GM23338 (cell line): ENCODE measurements around the gene SORCS2.

Source experiments
- CREB1 ChIP-seq: fragments of 250-450 bp; sonication (Bioruptor Pico); IDR thresholded peaks from 2 replicates; pipeline ENCODE4 v1.5.0; 2020; ENCODE audit warnings: low read depth, mild to moderate bottlenecking, moderate library complexity
- CTCF ChIP-seq, 2 experiments: fragments of 200-600 bp in 1 of 2; sonication (generic) in 1 of 2; conservative IDR thresholded peaks; 2 replicates each; pipeline versions ENCODE4 v1.5.1 to v1.6.1; 2016 to 2017; ENCODE audit warnings: antibody characterized with exemption in 2 of 2, low read depth in 2 of 2, mild to moderate bottlenecking in 2 of 2, moderate library complexity in 1 of 2
- EZH2 ChIP-seq: fragments of 200-600 bp; sonication (generic); IDR thresholded peaks from one replicate; pipeline ENCODE4 v1.8.0; 2017; ENCODE audit warnings: antibody characterized with exemption, mild to moderate bottlenecking, low read depth; ENCODE audit not compliant: unreplicated experiment
- EZH2phosphoT487 ChIP-seq: fragments of 200-600 bp; sonication (generic); IDR thresholded peaks from one replicate; pipeline ENCODE4 v1.8.1; 2018; ENCODE audit warnings: antibody characterized with exemption; ENCODE audit not compliant: unreplicated experiment
- NANOG ChIP-seq: IDR thresholded peaks from 2 replicates; pipeline ENCODE4 v1.6.1; 2016; ENCODE audit warnings: antibody characterized with exemption, borderline replicate concordance
- POLR2AphosphoS5 ChIP-seq: IDR thresholded peaks from 2 replicates; pipeline ENCODE4 v1.6.1; 2016; ENCODE audit warnings: antibody characterized with exemption, low read depth
- REST ChIP-seq: IDR thresholded peaks from one replicate; pipeline ENCODE4 v1.6.1; 2018; ENCODE audit warnings: antibody characterized with exemption; ENCODE audit not compliant: unreplicated experiment
- ZNF114 ChIP-seq: fragments of 250-450 bp; sonication (Bioruptor Pico); IDR thresholded peaks from 2 replicates; pipeline ENCODE4 v1.5.0; 2020; ENCODE audit warnings: mild to moderate bottlenecking, moderate library complexity
- ZNF331 ChIP-seq: fragments of 250-450 bp; sonication (Bioruptor Pico); IDR thresholded peaks from 2 replicates; pipeline ENCODE4 v1.5.0; 2020; ENCODE audit warnings: low read depth, mild to moderate bottlenecking, moderate library complexity

- TF ChIP-seq CTCF (conservative IDR thresholded peaks at IDR 0.05; ENCODE audit: low read depth in 2 of 2) (no peak), EZH2phosphoT487 (no peak), EZH2 (no peak), CREB1 (no peak), ZNF331 (CRISPR knock-in tag) (no peak), REST (no peak), ZNF114 (no peak), POLR2AphosphoS5 (no peak), NANOG (no peak)
These were observed 66.7 kb downstream of the SORCS2 start for GRCh38 chr4:7259039-7259438.
